ENCODE data around the gene HDAC10.

The HDAC10 gene

DNA sequence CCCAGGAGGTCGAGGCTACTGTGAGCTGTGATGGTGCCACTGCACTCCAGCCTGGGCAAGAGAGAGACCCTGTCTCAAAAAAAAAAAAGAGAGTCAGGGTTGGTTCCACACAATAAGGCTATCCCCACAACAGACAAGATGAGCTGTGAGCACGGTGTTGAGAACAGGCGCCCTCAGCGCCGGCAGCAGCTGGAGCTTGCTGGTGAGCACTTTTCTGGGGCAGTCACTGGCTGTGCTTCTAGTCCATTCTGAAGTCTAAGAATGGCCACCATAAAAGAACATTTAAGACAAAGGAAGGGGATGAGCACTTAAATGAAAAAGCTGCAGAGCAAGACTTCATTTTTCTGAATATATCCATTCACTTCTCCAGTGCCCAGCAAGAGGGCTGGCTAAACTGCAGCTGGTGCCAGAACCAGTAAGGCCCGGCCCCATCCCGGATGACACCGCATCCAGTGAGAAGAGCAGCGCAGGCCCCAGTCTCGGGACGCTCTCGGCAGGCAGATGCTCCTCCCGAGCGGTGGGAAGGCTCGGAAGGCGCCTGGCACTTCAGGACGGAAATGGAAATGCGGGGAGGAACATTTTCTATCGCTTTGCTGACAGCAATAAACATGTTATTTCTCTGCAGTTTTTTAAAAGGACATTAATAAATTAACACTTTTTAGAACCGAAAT lies 18.4 kb downstream of the HDAC10 start:
- no peak for DNase-seq

DNA sequence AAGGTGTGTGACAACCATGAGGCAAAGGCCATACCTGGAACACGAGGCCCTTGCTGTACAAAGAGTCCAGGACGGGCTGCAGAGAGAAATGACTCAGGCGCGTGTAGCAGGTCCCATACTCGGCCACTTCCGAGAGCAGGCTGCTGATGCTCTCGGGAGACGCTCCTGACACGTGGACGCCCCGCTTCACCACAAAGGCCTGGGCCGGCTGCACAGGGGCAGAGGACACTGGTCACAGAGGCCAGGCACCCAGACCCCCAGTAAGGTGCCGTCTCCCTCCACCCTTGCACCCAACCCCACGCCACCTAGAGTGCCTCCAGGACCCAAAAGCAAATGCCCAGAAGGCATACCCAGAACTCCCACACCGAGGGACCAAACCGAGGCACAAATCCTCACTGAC lies 21.7 kb downstream of the HDAC10 start:
- no peak for DNase-seq

DNA sequence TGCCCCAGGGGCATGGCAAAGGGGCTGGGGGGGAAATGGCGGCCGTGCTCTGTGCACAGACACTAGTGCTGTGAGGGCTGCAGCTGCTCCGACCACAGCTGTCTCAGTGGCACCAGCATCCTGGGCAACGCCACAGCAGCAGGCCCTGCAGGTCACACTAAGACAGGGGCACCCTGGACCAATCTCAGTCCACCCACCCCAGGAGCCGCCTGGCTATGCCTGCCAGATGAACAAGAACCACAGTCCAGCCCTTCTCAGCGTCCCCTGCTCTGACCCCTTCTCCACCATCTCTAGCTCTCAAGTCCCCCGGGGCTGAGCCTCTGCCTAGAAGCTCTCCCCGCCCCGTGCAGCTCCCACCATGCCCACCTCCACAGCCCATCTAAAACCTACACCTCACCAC lies 22.7 kb downstream of the HDAC10 start:
- no peak for DNase-seq

DNA sequence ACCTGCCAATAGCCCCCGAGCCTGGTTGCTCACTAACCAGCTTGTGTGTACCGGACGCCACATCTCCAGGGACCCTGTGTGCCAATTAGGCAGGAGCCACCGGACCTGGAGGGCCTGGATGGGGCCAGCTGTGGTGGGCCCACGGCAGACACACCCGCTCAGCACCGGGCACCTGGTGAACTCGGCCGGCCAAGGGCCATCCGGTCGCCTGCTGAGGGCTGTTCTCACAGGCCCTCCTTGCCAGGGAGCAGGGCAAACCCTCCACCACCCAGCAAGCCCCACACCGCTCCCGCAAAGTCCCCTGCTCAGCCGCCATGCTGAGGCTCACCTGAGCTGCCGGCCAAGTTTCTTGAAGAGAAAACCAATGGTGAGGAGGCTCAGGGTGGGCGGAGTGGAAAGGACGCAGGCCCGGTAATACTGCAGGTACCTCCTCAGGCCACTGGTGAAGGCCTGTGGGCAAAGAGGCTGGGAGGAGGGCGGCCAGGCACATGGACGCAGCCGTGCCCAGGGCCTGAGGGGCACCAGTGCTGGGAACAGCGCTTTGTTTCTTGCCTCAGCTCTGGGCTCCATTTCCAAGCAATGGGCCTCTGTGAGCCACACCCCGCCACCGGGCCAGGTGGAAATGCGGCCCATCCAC lies 23.4 kb downstream of the HDAC10 start:
- no peak for DNase-seq

DNA sequence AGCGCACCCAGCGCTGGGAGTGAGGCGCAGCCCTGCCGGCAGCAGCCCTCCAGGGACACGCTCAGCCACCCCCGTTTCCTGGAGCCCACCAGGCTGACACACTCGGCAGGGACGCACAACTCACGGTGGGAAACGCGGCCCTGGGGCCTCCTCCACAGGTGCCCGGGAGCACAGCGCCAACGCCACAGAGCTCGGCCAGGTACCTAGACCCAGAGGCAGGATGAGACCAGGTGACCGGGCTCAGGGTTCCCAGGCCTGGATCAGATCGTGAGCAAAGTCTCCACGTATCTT lies 24.2 kb downstream of the HDAC10 start:
- DNase-seq = no peak

DNA sequence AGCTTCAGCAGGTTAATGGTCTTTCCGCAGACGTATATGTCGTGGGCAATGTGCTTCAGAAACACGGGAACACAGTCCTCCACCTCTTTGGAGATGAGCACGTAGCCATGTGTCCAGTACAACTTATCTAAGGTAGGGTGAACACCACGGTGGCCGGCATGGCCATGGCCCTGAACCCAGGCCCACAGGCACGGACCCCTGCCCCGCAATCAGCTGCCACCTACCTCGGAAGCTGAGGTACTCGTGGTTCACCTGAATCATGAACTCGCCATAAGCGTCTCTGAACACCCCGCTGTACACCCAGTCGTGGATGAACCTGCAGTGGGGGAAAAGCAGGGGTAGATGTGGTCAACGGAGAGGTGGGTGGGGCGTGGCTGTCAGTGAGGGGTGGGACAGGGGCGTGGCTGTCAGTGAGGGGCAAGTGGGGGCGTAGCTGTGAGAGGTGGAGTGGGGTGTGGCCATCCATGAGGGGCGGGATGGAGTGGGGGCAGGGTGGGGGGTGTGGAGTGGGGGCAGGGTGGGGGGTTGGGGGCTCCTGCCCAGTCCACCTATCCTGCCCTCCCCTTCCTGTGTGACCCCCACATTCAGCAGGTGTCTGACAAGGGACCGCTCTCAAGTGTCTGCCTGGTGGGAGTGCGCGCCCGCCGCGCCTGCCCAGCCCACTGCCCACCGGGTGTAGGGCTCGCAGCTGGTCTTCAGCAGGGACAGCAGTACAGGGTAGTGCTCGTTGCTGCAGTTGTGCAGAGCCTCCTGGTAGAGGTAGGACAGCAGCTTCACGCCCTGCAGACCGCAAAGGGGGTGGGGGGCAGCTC lies 24.8 kb downstream of the HDAC10 start:
- no peak for DNase-seq

DNA sequence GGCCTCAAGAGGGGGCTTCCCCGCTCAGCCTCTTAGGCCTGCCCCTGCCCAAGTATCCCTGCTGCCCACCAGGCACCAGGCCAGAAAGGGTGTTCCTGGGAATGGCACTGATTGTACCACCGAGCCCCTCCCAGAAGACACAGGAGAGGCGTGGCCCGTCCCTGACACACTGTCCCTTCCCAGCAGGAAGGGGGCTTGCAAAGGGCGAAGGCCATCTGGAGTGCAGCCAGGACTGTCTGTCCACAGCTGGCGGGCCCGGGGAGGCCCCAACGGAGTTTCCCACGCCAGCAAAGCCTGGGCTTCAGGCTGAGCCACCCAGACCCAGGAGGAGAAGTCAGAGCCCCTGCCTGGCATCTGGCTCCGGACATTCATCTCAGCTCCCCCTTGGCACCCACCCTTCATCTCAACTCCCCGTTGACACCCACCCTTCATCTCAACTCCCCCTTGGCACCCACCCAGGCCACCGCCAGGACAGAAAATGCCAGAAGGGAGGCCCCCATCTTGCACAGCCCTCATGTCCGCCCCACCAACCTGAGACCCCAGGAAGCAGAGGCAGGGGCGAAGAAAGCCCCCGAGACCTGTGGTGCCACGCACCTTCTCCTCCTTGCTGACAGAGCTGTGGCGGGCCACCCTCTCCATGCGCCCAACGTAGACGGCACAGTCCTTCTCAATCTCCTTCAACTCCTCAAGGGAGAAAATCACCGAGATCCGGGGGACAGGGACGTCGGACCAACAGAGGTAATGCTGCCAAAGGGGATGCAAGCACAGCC lies 25.7 kb downstream of the HDAC10 start:
- DNase-seq = no peak

DNA sequence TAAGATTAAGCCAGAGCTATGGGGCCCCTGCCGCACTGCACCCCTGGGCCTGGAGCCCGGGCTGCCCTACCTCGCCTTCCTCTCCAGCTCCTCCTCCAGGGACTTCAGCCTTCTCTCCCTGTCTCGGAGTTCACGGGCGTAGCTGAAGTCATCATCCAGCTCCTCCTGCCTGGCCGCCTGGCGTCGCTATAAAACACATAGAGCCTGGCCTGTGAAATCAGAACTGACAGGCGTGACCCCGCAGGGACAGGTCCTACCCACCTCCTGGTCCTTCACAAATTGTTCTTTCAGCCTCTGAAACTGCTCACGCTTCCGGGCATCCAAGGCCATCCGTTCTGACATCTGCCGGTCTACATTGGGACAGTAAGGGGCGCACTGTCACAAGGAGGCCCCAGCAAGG lies 27.0 kb downstream of the HDAC10 start:
- DNase-seq = no peak

DNA sequence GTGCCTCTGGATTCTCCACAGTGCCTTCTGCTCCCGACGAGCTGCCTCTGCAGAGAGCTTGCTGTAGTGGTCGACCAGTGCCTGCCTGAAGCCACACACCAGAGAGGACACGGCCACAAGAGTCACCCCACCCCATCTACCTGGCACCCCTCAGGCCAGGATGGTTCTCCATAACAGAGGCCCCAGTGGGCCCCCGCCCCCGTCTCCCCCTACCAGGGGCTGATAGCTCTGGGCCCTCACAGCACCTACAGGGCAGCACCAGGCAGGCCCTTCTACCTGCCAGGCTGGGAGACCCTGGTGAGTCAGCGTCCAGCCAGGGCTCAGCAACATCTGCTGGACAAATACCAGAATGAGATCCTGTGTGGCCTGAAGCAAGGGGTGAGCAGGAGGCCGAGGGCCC lies 28.6 kb downstream of the HDAC10 start:
- no peak for DNase-seq

DNA sequence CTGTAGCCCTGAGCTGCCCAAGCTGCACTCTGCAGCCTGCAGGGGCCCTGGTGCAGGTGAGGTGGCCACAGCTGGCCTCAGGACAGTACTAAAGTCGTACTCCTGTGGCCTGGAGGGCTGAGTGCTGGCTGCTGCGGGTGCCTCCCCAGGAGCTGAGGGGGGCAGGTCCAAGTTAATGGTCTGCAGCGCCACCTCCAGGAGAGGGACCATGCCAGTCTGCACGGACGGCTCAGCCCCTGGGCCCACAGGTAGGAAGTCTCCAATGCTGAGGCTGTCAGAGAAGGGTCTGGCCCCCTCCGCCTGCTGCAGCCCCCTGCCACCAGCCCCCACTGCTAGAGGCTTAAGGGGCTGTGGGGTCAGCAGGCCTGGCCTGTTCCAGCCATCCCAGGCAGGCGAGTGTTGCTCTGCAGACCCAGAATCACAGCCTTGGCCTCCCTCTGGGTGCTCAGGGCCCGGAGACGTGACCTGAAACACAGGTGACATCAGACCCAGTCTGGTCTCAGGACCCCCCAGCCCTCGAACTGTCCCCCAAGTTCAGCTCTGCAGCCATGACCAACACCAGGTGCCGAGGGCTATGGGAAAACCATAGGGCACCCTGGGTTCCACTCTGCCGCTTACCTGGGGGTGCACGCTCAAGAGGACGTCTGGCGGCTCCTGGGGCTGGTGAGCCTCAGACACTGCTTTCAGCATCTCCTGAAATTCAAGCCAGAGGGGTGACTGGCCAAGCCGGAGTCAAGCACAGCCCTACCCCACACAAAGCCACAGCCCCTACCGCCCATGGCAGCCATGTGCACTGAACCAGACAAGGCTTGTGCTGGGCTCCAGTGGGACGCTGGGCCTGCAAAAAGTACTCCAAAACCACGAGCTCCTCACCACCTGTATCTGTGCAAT lies 29.4 kb downstream of the HDAC10 start:
- DNase-seq = no peak

DNA sequence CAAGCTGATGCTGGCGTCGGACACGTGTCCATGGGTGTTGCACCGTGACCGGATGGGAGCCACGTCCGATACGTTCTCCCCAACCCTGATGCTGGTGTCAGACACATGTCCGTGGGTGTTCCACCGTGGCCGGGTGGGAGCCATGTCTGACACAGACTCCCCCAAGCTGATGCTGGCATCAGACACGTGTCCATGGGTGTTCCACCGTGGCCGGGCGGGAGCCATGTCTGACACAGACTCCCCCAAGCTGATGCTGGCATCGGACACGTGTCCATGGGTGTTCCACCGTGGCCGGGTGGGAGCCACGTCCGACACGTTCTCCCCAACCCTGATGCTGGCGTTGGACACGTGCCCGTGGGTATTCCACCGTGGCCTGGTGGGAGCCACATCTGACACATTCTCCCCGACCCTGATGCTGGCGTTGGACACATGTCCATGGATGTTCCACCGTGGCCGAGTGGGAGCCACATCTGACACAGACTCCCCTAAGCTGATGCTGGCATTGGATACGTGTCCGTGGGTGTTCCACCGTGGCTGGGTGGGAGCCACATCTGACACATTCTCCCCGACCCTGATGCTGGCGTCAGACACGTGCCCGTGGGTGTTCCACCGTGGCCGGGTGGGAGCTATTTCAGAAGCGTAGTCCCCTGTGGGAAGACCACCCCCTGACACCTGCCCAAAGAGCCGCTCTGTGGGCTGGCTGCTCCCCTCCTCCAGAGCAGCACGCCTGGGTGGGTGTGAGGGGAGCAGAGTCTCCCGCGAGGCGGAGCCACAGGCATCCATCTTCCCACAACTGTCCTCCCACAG lies 30.3 kb downstream of the HDAC10 start:
- no peak for DNase-seq

DNA sequence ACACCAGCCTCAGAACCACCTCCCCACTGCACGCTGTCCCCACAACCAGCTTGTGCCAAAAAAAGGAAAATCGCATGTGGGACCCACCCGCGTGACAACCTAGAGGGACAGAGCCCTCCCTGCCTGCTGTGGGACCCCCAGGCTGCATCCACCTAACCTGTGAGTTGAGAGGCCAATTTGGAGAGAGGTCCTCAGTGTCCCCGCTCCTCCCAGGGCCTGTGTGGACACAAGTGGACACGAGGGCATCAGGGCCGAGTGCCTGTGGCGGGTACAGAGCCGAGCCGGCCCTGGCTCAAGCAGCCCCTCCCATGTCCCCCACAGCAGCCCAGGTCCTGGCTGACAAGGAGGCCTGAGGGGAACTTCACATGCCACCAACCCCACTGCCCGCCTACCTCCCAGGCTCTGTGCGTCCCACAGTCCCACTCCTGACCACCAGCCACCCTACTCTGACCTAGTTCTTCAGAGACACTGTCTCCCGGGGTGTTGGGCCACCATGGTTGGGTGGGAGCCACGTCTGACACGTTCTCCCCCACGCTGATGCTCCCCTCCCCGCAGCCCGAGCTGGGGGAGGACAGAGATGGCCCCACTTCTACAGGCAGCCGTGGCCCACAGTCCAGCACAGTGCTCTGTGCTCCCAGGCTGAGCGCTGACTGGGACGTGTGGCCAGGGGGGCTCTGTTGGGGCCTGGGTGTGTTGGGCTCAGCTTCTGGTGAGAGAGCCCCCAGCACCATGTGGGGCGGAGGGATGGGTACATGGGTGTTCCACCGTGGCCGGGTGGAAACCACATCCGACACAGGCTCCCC lies 31.1 kb downstream of the HDAC10 start:
- DNase-seq = no peak

DNA sequence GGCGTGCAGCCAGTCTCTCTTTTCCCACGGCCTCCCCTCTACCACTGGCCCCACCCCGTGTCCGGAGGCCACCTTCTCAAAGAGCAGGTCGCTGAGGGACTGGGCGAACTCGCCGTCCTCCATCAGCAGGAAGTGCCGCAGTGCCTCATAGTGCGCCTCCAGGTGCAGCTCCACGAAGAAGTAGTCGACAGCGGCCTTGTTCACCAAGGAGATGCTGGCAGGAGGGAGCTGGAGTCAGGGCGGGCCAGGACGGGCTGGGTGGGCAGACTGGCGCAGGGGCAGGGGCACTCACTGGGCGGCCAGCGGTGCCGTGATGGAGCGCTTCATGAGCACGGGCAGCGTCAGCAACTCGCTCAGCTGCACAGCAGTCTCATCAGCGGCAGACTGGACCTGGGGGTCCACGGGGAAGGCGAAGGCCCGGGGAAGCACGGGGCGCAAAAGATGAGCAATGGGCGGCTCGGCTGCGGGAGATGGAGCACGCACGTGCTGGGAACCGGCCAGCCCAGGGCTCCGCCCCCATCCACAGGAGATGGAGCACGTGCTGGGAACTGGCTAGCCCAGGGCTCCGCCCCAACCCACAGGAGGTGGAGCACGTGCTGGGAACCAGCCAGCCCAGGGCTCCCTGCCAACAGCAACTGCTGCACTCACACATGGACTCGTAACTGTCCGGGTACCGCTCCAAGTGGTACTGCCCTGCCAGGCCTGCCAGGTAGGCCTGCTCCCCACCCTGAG lies 31.9 kb downstream of the HDAC10 start:
- DNase-seq = no peak

DNA sequence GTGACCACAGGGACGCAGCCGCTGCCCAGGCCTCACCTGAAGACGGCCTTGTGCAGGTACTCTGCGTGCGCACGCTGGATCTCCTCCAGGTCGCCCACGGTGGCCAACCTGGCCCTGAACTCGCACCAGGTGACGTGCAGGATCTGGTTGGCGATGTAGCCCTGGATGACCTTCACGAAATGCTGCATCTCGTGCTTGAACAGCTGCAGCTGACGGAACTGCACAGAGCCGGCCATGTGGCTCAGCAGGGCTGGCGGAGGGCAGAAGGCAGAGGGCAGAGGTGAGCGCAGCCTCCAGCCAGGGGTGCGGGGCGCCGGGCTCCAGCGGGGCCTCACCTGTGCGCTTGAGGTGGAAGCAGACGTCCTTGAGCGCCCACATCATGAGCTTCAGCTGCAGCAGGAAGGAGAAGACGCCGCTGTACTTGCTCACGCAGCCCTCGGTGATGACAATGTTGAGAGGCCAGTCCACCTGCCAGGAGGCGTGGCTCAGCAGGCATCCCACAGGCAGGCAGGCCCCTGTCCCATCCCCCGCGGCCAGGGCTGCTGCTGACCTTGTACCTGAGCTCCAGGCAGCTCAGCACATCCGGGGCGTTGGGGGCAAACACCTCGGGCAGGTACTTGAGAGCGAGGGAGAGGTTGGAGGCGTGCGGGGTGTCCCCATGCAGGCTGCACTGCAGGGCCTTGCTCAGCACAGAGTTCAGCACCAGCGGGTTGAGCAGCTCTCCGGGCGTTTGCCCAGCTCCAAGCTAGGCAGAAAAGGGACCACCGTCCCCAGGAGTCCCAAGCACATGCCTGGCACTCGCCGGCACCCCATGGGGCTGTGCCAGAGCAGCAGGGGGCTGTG lies 32.7 kb downstream of the HDAC10 start:
- no peak for DNase-seq

DNA sequence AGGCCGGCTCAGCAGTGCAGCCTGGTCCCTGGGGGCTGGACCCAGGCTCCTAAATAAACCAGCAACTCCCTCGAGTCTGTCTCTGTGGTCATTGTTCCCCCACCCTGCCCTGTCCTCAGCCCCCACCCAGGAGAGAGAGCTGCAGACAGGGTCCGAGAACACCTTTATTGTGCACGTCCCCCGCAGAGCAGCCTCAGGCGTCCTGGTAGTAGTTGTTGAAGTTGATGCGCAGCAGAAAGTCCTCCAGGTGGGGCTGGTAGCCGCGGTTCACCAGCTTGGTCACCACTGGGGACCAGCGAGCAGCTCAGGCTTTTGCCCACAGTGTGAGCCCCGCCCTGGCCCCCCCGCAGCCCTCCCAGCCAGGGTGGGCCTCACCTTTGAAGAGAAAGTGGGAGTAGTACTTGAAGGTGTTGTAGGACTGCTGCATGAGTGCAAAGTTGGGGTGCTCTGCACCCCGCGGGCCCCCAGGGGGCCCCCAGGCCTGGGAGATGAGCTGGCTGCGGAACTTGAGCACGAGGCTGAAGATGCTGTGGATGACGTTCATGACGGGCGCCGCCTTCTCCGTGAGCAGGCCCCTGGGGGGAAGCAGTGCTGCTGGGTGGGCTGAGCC lies 33.4 kb downstream of the HDAC10 start:
- DNase-seq = no peak

DNA sequence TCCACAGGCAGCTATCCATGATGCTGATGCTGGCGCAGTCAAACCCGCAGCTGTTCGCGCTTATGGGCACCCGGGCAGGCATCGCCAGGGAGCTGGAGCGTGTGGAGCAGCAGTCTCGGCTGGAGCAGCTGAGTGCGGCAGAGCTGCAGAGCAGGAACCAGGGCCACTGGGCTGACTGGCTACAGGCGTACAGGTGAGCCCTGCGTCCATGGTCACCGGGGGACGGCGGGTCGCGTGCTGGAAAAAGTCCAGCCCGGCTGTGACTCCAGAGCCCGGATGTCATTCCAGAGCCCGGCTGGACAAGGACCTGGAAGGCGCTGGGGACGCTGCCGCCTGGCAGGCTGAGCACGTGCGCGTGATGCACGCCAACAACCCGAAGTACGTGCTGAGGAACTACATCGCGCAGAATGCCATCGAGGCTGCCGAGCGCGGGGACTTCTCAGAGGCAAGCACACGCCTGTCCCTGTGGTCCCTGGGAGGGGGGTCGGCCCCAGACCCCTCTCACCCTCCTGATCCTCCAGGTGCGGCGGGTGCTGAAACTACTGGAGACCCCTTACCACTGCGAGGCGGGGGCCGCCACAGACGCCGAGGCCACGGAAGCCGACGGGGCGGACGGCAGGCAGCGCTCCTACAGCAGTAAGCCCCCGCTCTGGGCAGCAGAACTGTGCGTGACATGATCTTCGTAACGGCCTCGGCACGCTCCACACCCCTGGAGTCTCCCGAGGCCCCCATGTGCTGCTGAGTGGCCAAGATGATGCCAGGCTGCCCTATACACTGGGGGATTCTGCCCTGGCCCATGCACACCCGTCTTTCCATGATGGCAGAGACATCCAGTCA lies 34.2 kb downstream of the HDAC10 start:
- no peak for DNase-seq

DNA sequence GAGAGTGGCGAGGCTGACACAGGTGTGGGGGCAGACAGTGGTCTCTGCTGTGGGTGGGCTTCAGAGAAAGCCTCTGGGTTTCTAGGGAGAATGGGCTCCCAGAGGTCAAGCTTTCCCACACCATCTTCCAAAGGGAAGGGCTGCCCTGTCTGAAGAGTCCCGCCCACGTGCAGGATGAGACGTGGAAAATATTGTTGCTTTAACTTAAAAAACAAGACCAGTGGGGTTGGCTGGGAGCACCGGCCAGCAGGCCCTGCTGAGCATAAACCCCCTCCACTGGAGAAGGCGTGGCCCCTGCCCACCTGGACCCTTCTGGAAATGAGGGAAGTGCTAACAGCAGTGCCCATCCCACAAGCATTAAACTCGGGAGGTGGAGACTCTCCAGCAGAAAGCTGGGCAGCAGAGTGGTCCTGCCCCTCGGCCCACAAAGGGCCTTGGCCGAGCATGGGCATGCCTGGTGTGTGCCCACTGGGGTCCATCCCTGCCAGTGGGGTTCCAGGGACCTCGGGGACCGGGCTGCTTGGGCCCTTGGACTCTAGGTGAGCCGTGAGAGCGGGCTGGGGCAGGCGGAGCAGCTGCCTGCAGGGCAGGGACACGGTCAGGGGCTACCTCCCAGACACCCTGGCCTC lies 34.9 kb downstream of the HDAC10 start:
- no peak for DNase-seq

Measured in stimulated activated CD8-positive, alpha-beta memory T cell treated with anti-CD3 and anti-CD28 coated beads, Interleukin-4, amount 100 ng/mL, for 48 hours (primary cell).